OCI-LY3 (cell line): ENCODE data around the gene PXK.

Source experiments
- EZH2phosphoT487 ChIP-seq: fragments of 200-600 bp; shearing (Covaris generic); IDR thresholded peaks from 2 replicates; pipeline ENCODE4 v1.6.1; 2018; ENCODE audit warnings: antibody characterized with exemption, mixed run types, low read depth
- TF ChIP-seq, protein P1 (sequence below): fragments of 200-600, 300-600 bp; sonication (generic); IDR thresholded peaks from 2 replicates; pipeline ENCODE4 v1.5.1; 2014; ENCODE audit warnings: antibody characterized with exemption, low read length, low read depth

DNA sequence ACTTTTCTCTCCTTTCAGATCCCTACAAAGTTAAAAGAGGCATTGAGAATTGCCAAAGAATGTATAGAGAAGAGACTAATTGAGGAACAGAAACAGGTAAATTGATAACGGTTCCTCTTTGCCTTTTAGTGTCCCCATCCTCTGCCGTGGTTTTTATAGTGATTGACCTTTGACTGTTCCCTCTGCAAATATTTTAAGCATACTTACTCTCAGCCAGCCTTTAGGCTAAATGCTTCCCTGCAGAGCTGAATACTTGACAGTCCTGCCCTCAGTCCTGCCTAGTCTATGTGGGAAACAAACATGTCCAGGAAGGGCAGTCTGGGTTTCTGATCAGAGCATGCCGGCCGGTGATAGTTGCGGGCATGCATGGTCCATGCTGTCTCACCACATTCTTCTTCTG, 76.2 kb downstream of the PXK start:
- TF ChIP-seq, protein P1, sequence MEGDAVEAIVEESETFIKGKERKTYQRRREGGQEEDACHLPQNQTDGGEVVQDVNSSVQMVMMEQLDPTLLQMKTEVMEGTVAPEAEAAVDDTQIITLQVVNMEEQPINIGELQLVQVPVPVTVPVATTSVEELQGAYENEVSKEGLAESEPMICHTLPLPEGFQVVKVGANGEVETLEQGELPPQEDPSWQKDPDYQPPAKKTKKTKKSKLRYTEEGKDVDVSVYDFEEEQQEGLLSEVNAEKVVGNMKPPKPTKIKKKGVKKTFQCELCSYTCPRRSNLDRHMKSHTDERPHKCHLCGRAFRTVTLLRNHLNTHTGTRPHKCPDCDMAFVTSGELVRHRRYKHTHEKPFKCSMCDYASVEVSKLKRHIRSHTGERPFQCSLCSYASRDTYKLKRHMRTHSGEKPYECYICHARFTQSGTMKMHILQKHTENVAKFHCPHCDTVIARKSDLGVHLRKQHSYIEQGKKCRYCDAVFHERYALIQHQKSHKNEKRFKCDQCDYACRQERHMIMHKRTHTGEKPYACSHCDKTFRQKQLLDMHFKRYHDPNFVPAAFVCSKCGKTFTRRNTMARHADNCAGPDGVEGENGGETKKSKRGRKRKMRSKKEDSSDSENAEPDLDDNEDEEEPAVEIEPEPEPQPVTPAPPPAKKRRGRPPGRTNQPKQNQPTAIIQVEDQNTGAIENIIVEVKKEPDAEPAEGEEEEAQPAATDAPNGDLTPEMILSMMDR, result no peak
- no peak for TF ChIP-seq EZH2phosphoT487
